HepG2 (cell line): ENCODE data around the gene ATXN3L. TPM values are rescaled to one million over a fixed set of nuclear protein-coding genes. Genes with fewer than 3 reads are reported as not detected.

Experiments
- ATAC-seq: fragments of 200-7000 bp; cut with Tn5 transposase; 3 replicates; pipeline ENCODE4 v1.9.1; 2020; ENCODE audit warnings: mild to moderate bottlenecking, moderate library complexity
- BruUV-seq: library from RNA; stranded (reverse); fragments of 400-500 nt; replicated peaks from 2 replicates; lab custom pipeline; 2021; lab: Mats Ljungman, UMichigan
- CTCF ChIA-PET: fragments of 300-600 bp; formaldehyde crosslinking; extraction: SDS; loops from one replicate; lab custom pipeline; 2021; ENCODE audit warnings: low total read pairs, inconsistent platforms, low intra/inter-chr PET ratio; lab: Yijun Ruan, JAX
- POLR2A ChIA-PET: fragments of 350-600 bp; sonication (Branson Sonifier 250); formaldehyde crosslinking; loops from one replicate; lab custom pipeline; 2020; ENCODE audit warnings: antibody characterized with exemption, inconsistent platforms; lab: Yijun Ruan, JAX
- DNase-seq: peaks from one replicate; pipeline ENCODE4 v3.0.0-alpha.2; 2015; ENCODE audit warnings: low spot score
- FAIRE-seq: peaks from 3 replicates; lab custom pipeline; 2011; peaks lifted over from hg19 to GRCh38; lab: Jason Lieb, UNC
- H2AFZ ChIP-seq: one replicate; pipeline ENCODE4 v1.6.1; 2011; ENCODE audit warnings: low read length, inconsistent platforms
- H3K27ac ChIP-seq: fragments of 300-600 bp; 3 replicates; pipeline ENCODE4 v1.8.0; 2011; ENCODE audit warnings: mixed run types, mild to moderate bottlenecking, mixed read lengths, low read length, inconsistent platforms; ENCODE audit not compliant: insufficient read depth; ENCODE audit errors: extremely low read length
- H3K27me3 ChIP-seq, 2 experiments: fragments of 200-600 bp in 1 of 2; 2 replicates in 1 of 2; 3 replicates in 1 of 2; pipeline versions ENCODE4 v1.6.0 to v1.8.0; 2011; ENCODE audit warnings: low read length in 2 of 2, mild to moderate bottlenecking in 2 of 2, moderate library complexity in 2 of 2, inconsistent platforms in 1 of 2; ENCODE audit not compliant: insufficient read depth in 2 of 2, control insufficient read depth in 1 of 2
- H3K36me3 ChIP-seq, 2 experiments: fragments of 200-600 bp in 1 of 2; replicated peaks in 1 of 2; 2 replicates in 1 of 2; 3 replicates in 1 of 2; pipeline versions ENCODE4 v1.5.1 to v1.8.0; 2011; ENCODE audit warnings: low read length in 2 of 2, inconsistent platforms in 1 of 2; ENCODE audit not compliant: insufficient read depth in 2 of 2, control insufficient read depth in 1 of 2
- H3K4me1 ChIP-seq: 2 replicates; pipeline ENCODE4 v1.5.1; 2012; ENCODE audit warnings: low read length, inconsistent platforms; ENCODE audit not compliant: insufficient read depth
- H3K4me2 ChIP-seq: 2 replicates; pipeline ENCODE4 v1.6.0; 2011; ENCODE audit warnings: low read depth, low read length, inconsistent platforms
- H3K4me3 ChIP-seq, 3 experiments: fragments of 200-600 bp in 1 of 3; sonication (generic), shearing (Covaris generic) in 1 of 3; replicated peaks in 1 of 3; 2 replicates each; pipeline ENCODE4 v1.5.1; 2011 to 2016; ENCODE audit warnings: low read length in 3 of 3, inconsistent platforms in 2 of 3, low read depth in 2 of 3, mild to moderate bottlenecking in 2 of 3, control low read depth in 1 of 3, mixed read lengths in 1 of 3; ENCODE audit not compliant: insufficient read depth in 1 of 3
- H3K79me2 ChIP-seq: one replicate; pipeline ENCODE4 v1.6.1; 2011; ENCODE audit warnings: low read length, inconsistent platforms; ENCODE audit not compliant: insufficient read depth
- H3K9ac ChIP-seq: 2 replicates; pipeline ENCODE4 v1.6.0; 2011; ENCODE audit warnings: mild to moderate bottlenecking, low read depth, low read length, inconsistent platforms; ENCODE audit not compliant: insufficient read depth
- H3K9me3 ChIP-seq: 2 replicates; pipeline ENCODE4 v1.5.1; 2012; ENCODE audit warnings: mild to moderate bottlenecking, low read length
- H4K20me1 ChIP-seq: 2 replicates; pipeline ENCODE4 v1.6.0; 2011; ENCODE audit warnings: inconsistent platforms, mild to moderate bottlenecking, low read length, moderate library complexity; ENCODE audit not compliant: insufficient read depth
- CHD2 ChIP-seq: IDR thresholded peaks from 2 replicates; pipeline ENCODE4 v1.6.1; 2011; ENCODE audit warnings: low read depth, low read length, improper control_type of control experiment
- GFI1 ChIP-seq: sonication (generic); formaldehyde crosslinking; IDR thresholded peaks from 2 replicates; pipeline ENCODE4 v1.5.0; 2020; ENCODE audit warnings: missing genetic modification reagents, mild to moderate bottlenecking, borderline replicate concordance
- KLF16 ChIP-seq, 2 experiments: sonication (generic) in 1 of 2; formaldehyde crosslinking in 1 of 2; IDR thresholded peaks; 2 replicates each; pipeline versions ENCODE4 v1.6.1 to v1.8.0; 2016 to 2023; ENCODE audit warnings: missing genetic modification reagents in 2 of 2, missing compliant biosample characterization in 1 of 2
- MAFF ChIP-seq: IDR thresholded peaks from 2 replicates; pipeline ENCODE4 v1.6.1; 2011; ENCODE audit warnings: low read depth, low read length, improper control_type of control experiment
- STAG1 ChIP-seq: sonication (generic); formaldehyde crosslinking; IDR thresholded peaks from 2 replicates; pipeline ENCODE4 v1.4.0; 2020; ENCODE audit warnings: missing genetic modification reagents
- ZNF746 ChIP-seq: sonication (generic); formaldehyde crosslinking; IDR thresholded peaks from 2 replicates; pipeline ENCODE4 v1.8.0; 2022; ENCODE audit warnings: mild to moderate bottlenecking, missing genetic modification reagents
- WGBS: methylation state at CpG from one replicate; pipeline ENCODE4 v1.1.6; 2017; ENCODE audit warnings: low lambda C conversion rate; 5-methylcytosine and 5-hydroxymethylcytosine counted together
- in situ Hi-C: cut with HindIII; loops from 2 replicates; pipeline ENCODE4 v1.10.0; 2017; ENCODE audit warnings: low pct_unique_long_range_greater_than_20kb; ENCODE audit not compliant: extremely low pct_ligation_motif_present
- intact Hi-C: fragments of 100-400 bp; cut with micrococcal nuclease; formaldehyde crosslinking; loops from one replicate; pipeline ENCODE4 v1.10.0; 2022; ENCODE audit not compliant: unreplicated experiment
- polyA plus RNA-seq, 8 experiments: library from polyadenylated mRNA; depleted of rRNA in 3 of 8; stranded (reverse) in 7 of 8; unstranded in 1 of 8; fragments of >200 nt; fragmentation: Illumina TruSeq in 4 of 8; extraction: Trizol in 4 of 8; gene quantifications; 2 replicates each; pipeline versions ENCODE4 v1.2.1 to v1.2.3, GENCODE V29; 2011 to 2016; ENCODE audit warnings: low read depth in 4 of 8, missing spikeins in 1 of 8, mixed read lengths in 1 of 8; ENCODE audit not compliant: insufficient read depth in 1 of 8
- total RNA-seq, 5 experiments: library from RNA; depleted of rRNA; stranded (reverse); fragments of >200 nt; fragmentation: Illumina TruSeq; extraction: Trizol; gene quantifications; 2 replicates each; pipeline ENCODE4 v1.2.3, GENCODE V29; 2016; ENCODE audit warnings: low read depth in 1 of 5

ATXN3L gene
- total and polyA plus RNA-seq, 2 of the 13 experiments (the other 11 are each of a cell fraction or from before 2014, with no cell fraction given) = not detected

DNA sequence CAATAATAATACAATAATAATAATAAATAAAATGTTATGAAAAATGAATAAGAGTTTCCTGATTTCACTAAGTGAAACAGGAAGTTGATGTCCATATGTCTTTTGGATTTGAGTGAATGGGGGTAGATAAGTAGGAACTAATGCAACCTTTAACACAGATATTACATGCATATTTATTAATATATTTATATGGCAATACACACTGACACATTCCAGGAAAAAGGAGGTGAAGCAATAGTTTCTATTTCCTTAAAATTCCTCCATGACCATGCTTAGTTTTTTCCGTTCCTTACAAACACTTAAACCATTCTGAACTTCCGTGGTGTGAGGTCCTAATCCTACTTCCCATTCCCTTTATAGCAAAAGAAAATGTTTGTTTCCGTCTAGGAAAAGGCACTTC lies 48.3 kb downstream of the ATXN3L start:
- H3K4me1 ChIP-seq = no peaks in the 10 kb centered on the region
- FAIRE-seq = no peak
- no peak overlapping the region for H3K4me2 ChIP-seq
- H3K79me2 ChIP-seq = no peaks in the 10 kb centered on the region
- 9% methylated on average over 3 of the region's 3 CpGs for WGBS
- in situ Hi-C loops (no loop called here), intact Hi-C loops (no loop called here)
- H3K36me3 ChIP-seq = no peaks in the 10 kb centered on the region
- no peak overlapping the region for H3K4me3 ChIP-seq
- H4K20me1 ChIP-seq = no peaks in the 10 kb centered on the region
- ATAC-seq = no peak
- H3K27me3 ChIP-seq = no peaks in the 10 kb centered on the region
- H3K27ac ChIP-seq = no peak overlapping the region
- no TSS peak for BruUV-seq
- no peak overlapping the region for H2AFZ ChIP-seq
- no peak overlapping the region for H3K9ac ChIP-seq
- H3K9me3 ChIP-seq = no peaks in the 10 kb centered on the region
- POLR2A ChIA-PET = no interaction called here
- CTCF ChIA-PET = no interaction called here
- no peak for DNase-seq
- no peak for TF ChIP-seq STAG1 (CRISPR knock-in tag)

DNA sequence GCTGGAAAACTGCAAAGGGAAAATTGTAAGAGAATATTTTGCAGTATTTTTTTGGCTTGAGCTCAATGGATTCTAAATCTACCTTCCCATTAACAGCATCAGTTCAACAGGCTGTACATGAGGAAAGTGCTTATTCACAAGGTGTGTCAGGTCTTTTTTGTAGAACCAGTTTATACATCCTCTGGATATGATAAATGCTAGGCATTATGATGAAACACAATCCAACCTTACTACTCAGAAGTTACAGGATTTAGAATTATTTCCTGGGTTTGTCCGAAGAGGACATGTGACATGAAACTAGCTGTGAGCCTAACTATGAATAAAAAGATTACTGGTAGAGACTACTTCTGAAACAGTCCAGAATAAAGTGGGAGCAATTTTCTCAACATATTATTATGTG lies 49.5 kb downstream of the ATXN3L start:
- H3K9ac ChIP-seq = no peak overlapping the region
- no TSS peak for BruUV-seq
- POLR2A ChIA-PET = no interaction called here
- H3K4me2 ChIP-seq = no peak overlapping the region
- in situ Hi-C loops = no loop called here
- no peaks in the 10 kb centered on the region for H4K20me1 ChIP-seq
- FAIRE-seq (no peak), DNase-seq (no peak), ATAC-seq (no peak)
- TF ChIP-seq ZNF746 (CRISPR knock-in tag) = no peak
- TF ChIP-seq KLF16 (CRISPR knock-in tag; IDR thresholded peaks at IDR 0.05) = no peak
- no peak for TF ChIP-seq MAFF
- no peak for TF ChIP-seq GFI1 (CRISPR knock-in tag)
- no peak for TF ChIP-seq CHD2
- H3K36me3 ChIP-seq = no peaks in the 10 kb centered on the region
- CTCF ChIA-PET = no interaction called here
- intact Hi-C loops = no loop called here
- H3K9me3 ChIP-seq = no peaks in the 10 kb centered on the region
- no peak overlapping the region for H3K4me3 ChIP-seq
- H3K4me1 ChIP-seq = no peaks in the 10 kb centered on the region
- H3K27ac ChIP-seq = no peak overlapping the region
- no peaks in the 10 kb centered on the region for H3K27me3 ChIP-seq
- WGBS = 70% methylated on average over 1 of the region's 1 CpG
- H3K79me2 ChIP-seq = no peaks in the 10 kb centered on the region
- H2AFZ ChIP-seq = no peak overlapping the region
